Measurements from ENCODE around the gene ZNF581.
A peak's percentile ranks its signal among the peaks of the same experiment; 100 is the strongest.

The ZNF581 gene

GRCh38 chr19:55598719-55599467, 44.6 kb upstream of the ZNF581 start:
- peak; percentile 94 for DNase-seq
- Histone ChIP-seq H3K27me3 (ENCODE audit: insufficient read depth, low read depth, severe bottlenecking) (no peaks in the 10 kb centered on the region), H3K27ac (peak overlapping the region; percentile 100), H3K9me3 (ENCODE audit: severe bottlenecking) (no peaks in the 10 kb centered on the region), H3K4me3 (ENCODE audit: low read depth, low read length) (peak overlapping the region; percentile 91), H3K36me3 (peaks cover 34% of the 10 kb centered on the region)
- no peak for TF ChIP-seq CTCF (IDR thresholded peaks at IDR 0.05; ENCODE audit: low read depth, low read length)

DNA sequence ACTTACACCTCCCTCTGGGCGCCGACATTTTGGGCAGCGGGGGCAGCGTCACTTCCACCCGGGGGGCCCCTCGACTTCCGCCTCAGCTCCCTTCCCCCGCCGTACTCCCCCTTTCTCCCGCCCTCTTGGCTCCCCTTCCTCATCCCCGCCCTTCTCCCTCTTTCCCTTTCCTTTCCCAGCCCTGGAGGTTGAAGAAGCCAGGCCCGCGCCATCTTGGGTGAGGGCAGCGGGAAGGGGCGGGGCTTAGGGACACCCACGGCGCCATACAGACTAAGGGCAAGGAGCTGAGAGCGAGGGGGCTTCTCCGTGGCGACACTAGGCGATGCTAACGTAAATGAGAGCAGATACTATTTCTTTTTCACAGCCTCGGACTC, 44.0 kb upstream of the ZNF581 start, which contains the start of gene FIZ1:
TSS of gene FIZ1 (minus strand) at position 50 of the 374 bp plus-strand sequence. CDS start 1,652 bp downstream, outside the sequence.
- Histone ChIP-seq H3K36me3 (peaks cover 34% of the 10 kb centered on the region), H3K27ac (peak within 1 kb of the TSS; percentile 100), H3K27me3 (ENCODE audit: insufficient read depth, low read depth, severe bottlenecking) (no peaks in the 10 kb centered on the region), H3K9me3 (ENCODE audit: severe bottlenecking) (no peaks in the 10 kb centered on the region), H3K4me3 (ENCODE audit: low read depth, low read length) (peak within 1 kb of the TSS; percentile 91)
- DNase-seq = peak; percentile 98
- TF ChIP-seq CTCF (IDR thresholded peaks at IDR 0.05; ENCODE audit: low read depth, low read length) = no peak

DNA sequence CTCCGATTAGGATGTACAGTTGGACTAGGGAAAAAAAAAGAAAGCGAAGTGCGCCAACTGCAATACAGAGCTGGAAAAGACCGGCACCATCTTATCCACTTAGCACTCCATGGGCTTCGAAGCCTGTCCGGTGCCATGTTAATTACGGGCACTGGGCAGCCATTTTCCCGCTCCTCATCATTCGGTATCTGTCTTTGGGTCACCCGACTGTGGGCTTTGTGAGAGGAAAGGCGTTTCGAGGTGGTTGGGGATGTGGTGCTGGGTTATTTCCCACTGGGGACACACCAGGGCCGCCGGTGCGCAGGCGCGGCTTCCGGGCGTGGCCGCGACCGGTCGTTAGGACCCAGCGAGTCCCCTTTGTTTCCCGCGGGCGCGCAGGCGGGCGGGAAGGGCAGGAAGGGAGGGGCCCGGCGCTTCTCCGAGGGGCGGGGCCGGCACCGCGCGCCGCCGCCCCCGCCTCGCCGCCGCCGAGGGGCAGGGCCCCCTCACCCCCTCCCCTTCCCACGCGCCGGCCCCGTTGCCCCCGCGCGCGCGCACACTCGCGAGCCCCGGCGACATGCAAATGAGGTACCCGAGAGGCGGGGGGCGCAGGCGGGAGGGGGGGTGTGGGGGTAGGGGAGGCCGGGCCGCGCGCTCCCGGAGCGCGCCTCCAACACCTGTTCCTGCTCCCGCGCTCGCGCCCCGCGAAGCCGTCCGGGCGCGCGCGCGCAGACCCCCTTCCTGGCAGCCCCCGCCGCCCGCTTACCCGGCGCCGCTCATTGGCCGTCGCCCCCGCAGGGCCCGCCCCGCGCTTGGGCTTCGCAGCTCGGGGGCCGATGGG, 43.4 kb upstream of the ZNF581 start, which contains the start of gene ZNF524:
TSS of gene ZNF524 (plus strand) at position 447 of the 820 bp plus-strand sequence. CDS start 1,825 bp downstream, outside the sequence.
- peak; percentile 88 for DNase-seq
- Histone ChIP-seq H3K27me3 (ENCODE audit: insufficient read depth, low read depth, severe bottlenecking) (no peaks in the 10 kb centered on the region), H3K27ac (peak within 1 kb of the TSS; percentile 100), H3K36me3 (peaks cover 30% of the 10 kb centered on the region), H3K9me3 (ENCODE audit: severe bottlenecking) (no peaks in the 10 kb centered on the region), H3K4me3 (ENCODE audit: low read depth, low read length) (peak within 1 kb of the TSS; percentile 91)
- no peak for TF ChIP-seq CTCF (IDR thresholded peaks at IDR 0.05; ENCODE audit: low read depth, low read length)

DNA sequence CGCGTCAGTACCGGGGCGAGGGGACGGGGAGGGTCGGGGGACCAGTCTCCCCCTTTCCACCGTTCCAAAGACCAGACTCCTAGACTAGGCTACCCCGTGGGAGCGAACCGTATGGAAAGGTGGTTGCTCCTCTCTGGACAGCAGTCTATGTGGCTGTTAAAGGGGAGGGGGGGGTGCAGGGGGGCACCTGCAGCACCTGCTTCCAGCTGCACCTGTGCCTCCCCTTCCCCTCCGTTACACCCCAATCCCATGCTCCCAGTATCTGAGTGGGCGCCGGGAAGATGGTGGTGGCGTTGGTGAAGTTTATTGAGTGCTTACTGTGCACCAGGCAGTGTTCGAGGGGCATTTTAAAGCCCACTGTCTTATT, 42.8 kb upstream of the ZNF581 start:
- TF ChIP-seq CTCF (IDR thresholded peaks at IDR 0.05; ENCODE audit: low read depth, low read length) = no peak
- DNase-seq = no peak
- Histone ChIP-seq H3K36me3 (peaks cover 24% of the 10 kb centered on the region), H3K27ac (peak overlapping the region; percentile 100), H3K9me3 (ENCODE audit: severe bottlenecking) (no peaks in the 10 kb centered on the region), H3K4me3 (ENCODE audit: low read depth, low read length) (peak overlapping the region; percentile 71), H3K27me3 (ENCODE audit: insufficient read depth, low read depth, severe bottlenecking) (no peaks in the 10 kb centered on the region)

DNA sequence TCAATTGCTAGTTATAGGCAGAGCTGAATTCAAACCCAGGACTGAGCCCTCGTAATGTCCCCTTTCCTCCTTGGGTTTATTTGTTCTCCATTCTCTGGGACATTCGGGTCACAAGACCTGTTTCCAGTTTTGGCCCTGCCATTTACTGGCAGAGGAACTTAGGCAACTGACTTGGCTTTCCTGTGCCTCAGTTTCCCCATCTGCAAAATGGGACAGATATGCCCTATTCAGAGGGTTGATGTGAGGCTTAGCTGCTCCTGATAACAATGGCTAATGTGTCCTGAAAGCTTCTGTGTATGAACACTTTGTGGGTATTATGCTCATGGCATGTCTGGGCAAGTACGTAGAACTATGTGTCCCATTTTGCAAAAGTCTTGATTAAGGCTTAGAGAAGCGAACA, 42.4 kb upstream of the ZNF581 start:
- Histone ChIP-seq H3K9me3 (ENCODE audit: severe bottlenecking) (no peaks in the 10 kb centered on the region), H3K36me3 (peaks cover 19% of the 10 kb centered on the region), H3K27ac (peak overlapping the region; percentile 100), H3K27me3 (ENCODE audit: insufficient read depth, low read depth, severe bottlenecking) (no peaks in the 10 kb centered on the region), H3K4me3 (ENCODE audit: low read depth, low read length) (peak overlapping the region; percentile 71)
- no peak for DNase-seq
- no peak for TF ChIP-seq CTCF (IDR thresholded peaks at IDR 0.05; ENCODE audit: low read depth, low read length)

Data from WERI-Rb-1 (cell line).